ENCODE measurements around the gene RPL39. TPM values are rescaled to one million over a fixed set of nuclear protein-coding genes. Genes with fewer than 3 reads are reported as not detected.
"Not testable (repeated sequence)": the region's sequence is repeated elsewhere in the genome, so short reads cannot be mapped to it uniquely, and the experiment has no call there.

RPL39 gene
- total RNA-seq (2014; rRNA removed; shearing (Covaris generic); ENCODE audit: low replicate concordance): 2,019 and 2,237 TPM in 2 replicates

DNA sequence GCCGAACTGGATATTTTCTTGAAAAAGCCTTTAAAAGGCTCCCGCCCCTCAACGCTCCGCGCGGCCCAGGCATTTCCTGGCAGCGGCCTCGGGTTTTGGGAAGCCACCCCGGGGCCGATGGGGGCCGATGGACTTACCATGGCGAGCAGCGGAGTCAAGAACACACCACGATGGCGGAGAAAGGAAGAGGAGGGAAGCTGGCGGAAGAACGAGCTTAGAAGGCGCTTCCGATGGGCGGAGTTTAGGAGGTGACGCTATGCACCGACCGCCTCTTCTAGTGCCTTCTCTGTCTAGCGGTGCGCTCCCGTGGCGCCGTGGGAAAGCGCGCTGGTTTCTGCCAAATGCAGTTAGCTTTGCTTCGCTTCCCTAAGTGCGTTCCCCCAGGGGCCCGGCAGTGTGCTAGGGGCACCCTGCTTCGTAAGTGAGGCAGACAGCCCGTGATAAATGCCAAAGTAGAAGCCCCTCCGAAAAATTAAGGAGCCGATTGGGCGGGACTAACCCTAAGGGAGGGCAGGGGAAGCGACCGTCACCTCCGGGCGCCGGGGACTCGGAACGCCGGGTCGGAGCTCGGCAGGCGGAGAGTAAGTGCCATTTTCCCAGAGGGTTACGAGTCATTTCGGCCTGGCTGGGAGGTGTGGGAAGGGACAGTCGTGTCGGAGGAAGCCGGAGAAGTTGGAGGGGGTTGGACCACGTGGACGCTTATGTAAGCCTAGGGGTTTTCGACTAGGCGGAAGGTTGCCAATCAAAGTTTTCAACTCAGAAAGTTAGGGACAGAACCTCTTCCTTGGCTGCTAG lies at the start of gene RPL39:
TSS of gene RPL39 (minus strand) at position 194 of the 795 bp plus-strand sequence. CDS start at position 140, 54 bp downstream.
- peak; percentile 86 for DNase-seq (ENCODE audit: low read depth)
- in situ Hi-C loops (cut with HindIII; ENCODE audit: low pct_unique_long_range_greater_than_20kb, low sequenced_read_pairs): no loop called here

DNA sequence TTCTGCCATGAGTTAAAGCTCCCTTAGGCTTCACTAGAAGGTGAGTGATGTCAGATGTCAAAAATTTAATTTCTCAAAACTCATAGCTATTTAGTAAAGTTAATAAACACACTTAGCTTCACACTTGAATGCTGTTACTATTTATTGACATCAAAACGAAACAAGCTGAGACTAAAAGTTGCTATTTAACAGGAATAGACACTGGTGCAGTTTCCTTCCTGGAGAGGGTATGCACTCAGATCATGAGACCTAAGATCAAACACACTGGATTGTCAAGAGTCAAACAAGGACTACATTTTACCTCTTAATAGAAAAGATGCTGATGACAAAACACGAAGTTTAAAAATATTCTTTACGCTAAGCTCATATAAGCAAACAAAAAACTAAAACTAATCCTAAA lies 42.5 kb upstream of the RPL39 start:
- DNase-seq (ENCODE audit: low read depth): no peak
- in situ Hi-C loops (cut with HindIII; ENCODE audit: low pct_unique_long_range_greater_than_20kb, low sequenced_read_pairs): no loop called here

DNA sequence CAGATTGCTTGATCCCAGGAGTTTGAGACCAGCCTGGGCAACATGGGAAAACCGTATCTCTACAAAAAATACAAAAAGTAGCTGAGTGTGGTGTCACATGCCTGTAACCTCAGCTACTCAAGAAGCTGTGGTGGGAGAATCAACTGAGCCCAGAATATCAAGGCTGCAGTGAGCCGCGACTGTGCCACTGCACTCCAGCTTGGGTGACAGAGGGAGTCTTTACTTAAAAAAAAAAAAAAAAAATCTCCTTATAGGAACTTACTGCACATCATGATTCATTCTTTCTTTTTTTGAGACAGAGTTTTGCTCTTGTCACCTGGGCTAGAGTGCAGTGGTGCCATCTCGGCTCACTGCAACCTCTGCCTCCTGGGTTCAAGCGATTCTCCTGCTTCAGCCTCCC lies 37.0 kb upstream of the RPL39 start:
- in situ Hi-C loops (cut with HindIII; ENCODE audit: low pct_unique_long_range_greater_than_20kb, low sequenced_read_pairs): no loop called here
- DNase-seq (ENCODE audit: low read depth): peak; percentile 59

DNA sequence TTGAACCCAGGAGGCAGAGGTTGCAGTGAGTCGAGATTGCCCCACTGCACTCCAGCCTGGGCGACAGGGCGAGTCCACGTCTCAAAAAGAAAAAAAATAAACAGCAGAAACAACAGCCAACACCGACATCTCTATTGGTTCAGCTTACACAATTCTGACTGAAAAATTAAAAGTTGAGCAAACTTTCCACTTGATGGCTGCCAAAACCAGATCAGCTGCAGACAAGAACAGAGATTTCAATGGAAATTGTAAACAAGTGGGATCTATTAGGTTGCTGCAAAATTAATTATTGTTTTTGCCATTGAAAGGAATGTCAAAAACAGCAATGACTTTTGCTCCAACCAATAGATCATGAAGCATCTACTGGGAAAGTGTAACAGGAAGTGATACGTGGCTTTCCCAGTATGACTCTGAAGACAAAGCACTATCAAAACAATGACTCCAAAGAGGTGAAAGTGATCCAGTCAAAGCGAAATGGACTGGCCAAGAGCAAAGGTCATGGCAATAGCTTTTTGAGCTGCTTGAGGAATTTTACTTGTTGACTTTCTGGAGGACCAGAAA lies 35.0 kb upstream of the RPL39 start:
- in situ Hi-C loops (cut with HindIII; ENCODE audit: low pct_unique_long_range_greater_than_20kb, low sequenced_read_pairs): no loop called here
- DNase-seq (ENCODE audit: low read depth): peak; percentile 45

DNA sequence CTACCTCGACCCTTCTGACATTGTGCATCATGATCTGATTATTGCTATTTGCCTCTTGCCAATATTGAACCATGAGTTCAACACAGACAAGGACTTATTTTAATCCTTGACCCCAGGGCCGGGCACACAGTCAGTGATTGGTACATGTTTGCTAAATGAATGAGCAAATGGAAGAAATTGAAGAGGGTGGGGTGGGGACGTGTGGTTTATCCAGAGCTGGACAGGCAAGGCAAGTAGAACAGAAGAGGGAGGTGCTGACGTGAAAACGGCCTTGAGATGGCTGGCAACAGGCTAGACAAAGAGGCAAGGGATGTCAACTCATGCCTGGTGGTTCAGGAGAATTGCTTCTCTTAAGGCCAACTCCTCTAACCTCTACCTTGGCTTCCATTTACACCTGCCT lies 32.8 kb upstream of the RPL39 start:
- in situ Hi-C loops (cut with HindIII; ENCODE audit: low pct_unique_long_range_greater_than_20kb, low sequenced_read_pairs); DNase-seq (ENCODE audit: low read depth): not testable (repeated sequence)

DNA sequence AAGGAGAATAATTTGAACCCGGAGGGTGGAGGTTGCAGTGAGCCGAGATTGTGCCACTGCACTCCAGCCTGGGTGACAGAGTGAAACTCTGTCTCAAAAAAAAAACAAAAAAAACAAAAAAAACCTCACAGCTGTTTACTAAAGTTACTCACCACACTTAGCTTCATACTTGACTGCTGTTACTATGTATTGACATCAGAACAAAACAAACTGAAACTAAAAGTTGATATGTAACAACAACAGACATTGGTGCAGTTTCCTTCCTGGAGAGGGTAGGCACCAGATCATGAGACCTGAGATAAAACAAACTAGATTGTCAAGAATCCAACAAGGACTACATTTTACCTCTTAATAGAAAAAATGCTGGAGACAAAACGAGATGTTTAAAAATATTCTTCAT lies 30.3 kb upstream of the RPL39 start:
- DNase-seq (ENCODE audit: low read depth): peak; percentile 69

DNA sequence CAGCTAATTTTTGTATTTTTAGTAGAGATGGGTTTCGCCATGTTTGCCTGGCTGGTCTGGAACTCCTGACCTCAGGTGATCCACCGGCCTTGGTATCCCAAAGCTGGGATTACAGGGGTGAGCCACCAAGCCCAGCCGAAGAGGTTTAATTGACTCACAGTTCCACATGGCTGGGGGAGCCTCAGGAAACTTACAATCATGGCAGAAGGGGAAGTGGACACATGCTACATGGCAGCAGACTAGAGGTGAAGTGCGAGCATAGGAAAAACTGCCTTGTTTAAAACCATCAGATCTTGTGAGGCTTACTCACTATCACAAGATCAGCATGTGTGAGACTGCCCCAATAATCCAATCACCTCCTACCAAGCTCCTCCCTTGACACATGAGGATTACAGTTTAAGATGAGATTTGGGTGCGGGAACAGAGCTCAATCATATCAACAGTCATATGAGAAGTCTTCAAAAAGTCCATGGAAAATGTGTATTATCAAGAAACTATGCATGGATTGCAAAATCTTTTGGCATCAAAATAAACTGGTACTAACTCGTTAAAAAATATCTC lies 25.8 kb upstream of the RPL39 start:
- in situ Hi-C loops (cut with HindIII; ENCODE audit: low pct_unique_long_range_greater_than_20kb, low sequenced_read_pairs): no loop called here

More for the DNA sequence above, 30.3 kb upstream of the RPL39 start:
- in situ Hi-C loops (cut with HindIII; ENCODE audit: low pct_unique_long_range_greater_than_20kb, low sequenced_read_pairs): not testable (repeated sequence)

DNA sequence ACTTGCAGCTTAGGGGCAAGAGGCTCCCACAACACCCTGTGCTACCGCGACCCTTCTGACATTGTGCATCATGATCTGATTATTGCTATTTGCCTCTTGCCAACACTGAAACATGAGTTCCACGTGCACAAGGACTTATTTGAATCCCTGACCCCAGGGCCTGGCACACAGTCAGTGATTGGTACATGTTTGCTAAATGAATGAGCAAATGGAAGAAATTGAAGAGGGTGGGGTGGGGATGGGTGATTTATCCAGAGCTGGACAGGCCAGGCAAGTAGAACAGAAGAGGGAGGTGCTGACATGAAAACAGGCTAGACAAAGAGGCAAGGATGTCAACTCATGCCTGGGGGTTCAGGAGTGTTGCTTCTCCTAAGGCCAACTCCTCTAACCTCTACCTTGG lies 24.9 kb upstream of the RPL39 start:
- in situ Hi-C loops (cut with HindIII; ENCODE audit: low pct_unique_long_range_greater_than_20kb, low sequenced_read_pairs): no loop called here
- DNase-seq (ENCODE audit: low read depth): no peak

More for the DNA sequence above, 25.8 kb upstream of the RPL39 start:
- no peak for DNase-seq (ENCODE audit: low read depth)

DNA sequence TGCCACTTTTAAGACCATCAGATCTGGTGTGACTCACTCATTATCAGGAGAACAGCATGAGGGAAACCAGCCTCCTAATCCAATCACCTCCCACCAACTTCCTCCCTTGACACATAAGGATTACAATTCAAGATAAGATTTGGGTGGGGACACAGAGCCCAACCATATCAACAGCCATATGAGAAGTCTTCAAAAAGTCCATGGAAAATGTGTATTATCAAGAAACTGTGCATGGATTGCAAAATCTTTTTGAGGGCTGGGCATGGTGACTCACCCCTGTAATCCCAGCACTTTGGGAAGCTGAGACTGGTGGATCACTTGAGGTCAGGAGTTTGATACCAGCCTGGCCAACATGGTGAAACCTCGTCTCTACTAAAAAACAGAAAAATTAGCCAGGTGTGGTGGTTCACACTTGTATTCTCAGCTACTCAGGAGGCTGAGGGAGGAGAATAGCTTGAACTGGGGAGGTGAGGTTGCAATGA lies 17.8 kb upstream of the RPL39 start:
- DNase-seq (ENCODE audit: low read depth): no peak
- in situ Hi-C loops (cut with HindIII; ENCODE audit: low pct_unique_long_range_greater_than_20kb, low sequenced_read_pairs): no loop called here

DNA sequence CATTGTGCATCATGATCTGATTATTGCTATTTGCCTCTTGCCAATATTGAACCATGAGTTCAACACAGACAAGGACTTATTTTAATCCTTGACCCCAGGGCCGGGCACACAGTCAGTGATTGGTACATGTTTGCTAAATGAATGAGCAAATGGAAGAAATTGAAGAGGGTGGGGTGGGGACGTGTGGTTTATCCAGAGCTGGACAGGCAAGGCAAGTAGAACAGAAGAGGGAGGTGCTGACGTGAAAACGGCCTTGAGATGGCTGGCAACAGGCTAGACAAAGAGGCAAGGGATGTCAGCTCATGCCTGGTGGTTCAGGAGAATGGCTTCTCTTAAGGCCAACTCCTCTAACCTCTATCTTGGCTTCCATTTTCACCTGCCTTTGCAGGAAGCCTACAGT lies 17.0 kb upstream of the RPL39 start:
- DNase-seq (ENCODE audit: low read depth); in situ Hi-C loops (cut with HindIII; ENCODE audit: low pct_unique_long_range_greater_than_20kb, low sequenced_read_pairs): not testable (repeated sequence)

DNA sequence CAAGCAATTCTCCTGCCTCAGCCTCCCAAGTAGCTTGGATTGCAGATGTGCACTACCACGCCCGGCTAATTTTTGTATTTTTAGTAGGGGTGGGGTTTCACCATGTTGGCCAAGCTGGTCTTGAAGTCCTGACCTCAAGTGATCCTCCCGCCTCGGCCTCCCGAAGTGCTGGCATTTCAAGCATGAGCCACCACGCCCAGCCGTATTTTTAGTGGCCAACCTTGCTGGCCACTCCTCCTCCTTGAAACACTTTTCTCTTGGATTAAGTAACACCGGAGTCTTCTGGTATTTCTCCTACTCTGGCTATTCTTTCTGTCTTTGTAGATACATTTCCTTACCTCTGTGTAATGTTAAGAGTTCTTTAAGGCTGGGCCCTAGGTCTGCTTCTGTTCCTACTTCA lies 11.1 kb upstream of the RPL39 start:
- no peak for DNase-seq (ENCODE audit: low read depth)

DNA sequence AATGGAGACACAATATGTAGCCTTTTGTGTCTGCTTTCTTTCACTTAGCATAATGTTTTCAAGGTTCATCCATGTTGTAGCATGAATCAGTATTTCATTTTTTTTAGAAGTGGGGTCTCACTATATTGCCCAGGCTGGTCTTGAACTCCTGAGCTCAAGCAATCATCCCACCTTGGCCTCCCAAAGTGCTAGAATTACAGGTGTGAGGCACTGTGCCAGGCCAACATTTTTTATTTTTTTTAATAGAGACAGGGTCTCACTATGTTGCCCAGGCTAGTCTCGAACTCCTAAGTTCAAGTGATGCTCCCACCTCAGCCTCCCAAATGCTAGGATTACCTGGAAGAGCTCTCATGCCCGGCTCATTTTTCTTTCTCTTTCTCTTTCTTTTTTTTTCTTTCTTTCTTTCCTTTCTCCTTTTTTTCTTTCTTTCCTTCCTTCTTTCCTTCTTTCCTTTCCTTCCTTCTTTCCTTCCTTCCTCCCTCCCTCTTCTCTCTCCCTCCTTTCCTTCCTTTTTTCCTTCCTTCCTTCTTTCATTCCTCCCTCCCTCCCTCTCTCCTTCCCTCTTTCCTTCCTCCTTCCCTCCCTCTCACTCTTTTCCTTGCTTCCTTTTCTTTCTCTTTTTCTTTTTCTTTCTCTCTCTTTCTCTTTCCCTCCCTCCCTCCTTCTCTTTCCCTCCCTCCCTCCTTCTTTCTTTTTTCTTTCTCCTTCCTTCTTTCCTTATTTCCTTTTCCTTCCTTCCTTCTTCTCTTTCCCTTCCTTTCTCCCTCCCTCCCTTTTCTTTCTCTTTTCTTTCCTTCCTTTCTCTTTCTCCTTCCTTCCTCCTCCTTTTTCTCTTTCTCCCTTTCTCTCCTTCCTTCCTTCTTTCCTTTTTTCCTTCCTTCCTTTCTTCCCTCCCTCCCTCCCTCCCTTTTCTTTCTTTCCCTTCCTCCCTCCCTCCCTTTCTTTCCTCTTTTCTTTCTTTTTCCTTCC lies 10.1 kb upstream of the RPL39 start:
- in situ Hi-C loops (cut with HindIII; ENCODE audit: low pct_unique_long_range_greater_than_20kb, low sequenced_read_pairs): no loop called here
- DNase-seq (ENCODE audit: low read depth): no peak

More for the DNA sequence above, 11.1 kb upstream of the RPL39 start:
- in situ Hi-C loops (cut with HindIII; ENCODE audit: low pct_unique_long_range_greater_than_20kb, low sequenced_read_pairs): no loop called here

DNA sequence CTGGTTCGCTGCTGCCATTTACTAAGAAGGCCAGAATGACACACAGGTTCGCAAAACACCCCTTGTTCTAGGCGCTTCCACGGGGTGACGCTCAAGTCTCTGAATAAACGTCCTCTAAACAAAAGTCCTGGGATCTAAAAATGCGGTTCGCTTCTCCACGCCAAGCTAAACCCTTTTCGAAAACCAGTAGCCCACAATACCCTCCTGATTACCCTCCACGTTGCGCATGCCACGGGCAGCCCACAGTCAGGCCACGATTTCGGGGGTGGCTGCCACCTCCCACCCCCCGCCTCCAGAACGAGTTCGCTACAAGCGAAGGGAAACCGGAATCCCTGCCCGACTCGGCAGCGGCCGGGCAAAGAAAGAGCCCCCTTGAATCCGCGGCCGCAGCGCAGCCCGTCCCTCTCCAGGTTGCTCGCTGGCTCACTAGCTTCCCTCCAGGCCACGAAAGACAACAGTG lies 423 bp downstream of the RPL39 start:
- DNase-seq (ENCODE audit: low read depth): no peak
- in situ Hi-C loops (cut with HindIII; ENCODE audit: low pct_unique_long_range_greater_than_20kb, low sequenced_read_pairs): no loop called here

DNA sequence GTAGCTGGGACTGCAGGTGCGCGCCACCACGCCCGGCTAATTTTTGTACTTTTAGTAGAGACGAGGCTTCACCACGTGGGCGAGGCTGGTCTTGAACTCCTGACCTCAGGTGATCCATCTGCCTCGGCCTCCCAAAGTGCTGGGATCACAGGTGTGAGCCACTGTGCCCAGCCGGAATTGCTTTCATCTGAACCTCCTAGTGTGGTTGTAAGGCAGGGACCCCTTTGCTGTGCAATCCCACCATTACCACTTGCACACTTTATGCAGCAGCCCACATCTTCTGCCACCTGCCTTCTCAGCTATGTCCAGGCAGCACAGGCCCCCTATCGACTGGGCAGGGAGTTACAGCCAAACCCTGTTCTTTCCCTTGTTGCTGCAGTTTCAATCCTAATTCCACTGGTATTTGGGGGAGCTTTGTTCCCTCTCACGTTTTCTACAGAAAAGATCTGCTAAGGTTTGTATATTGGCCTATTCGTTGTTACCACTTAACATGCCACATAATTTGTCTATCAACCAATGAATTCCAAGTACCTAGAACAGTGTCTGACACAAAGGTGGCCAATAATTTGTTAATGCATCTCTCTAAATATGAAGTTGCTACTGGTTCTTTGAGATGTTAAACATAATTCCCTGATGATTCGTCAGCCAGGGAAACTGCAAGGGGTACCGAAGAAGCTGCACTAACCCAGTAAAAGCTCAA lies 6.5 kb downstream of the RPL39 start:
- in situ Hi-C loops (cut with HindIII; ENCODE audit: low pct_unique_long_range_greater_than_20kb, low sequenced_read_pairs): no loop called here
- no peak for DNase-seq (ENCODE audit: low read depth)

DNA sequence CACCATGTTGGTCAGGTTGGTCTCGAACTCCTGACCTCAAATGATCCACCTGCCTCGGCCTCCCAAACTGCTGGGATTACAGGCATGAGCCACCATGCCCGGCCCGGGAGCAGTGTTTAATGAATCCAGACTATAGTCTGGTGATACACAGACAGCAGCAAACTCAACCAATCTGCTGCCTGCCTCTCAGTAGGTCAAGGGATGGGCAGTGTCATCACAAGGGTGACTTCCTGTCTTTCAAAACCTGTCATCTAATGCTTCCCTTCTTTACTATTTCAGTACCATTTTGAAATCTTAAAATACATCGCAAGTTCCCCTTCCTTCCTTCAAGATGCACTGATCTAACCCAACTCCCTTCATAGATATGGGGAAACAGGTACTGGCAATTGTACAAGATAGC lies 8.4 kb downstream of the RPL39 start:
- DNase-seq (ENCODE audit: low read depth): no peak
- in situ Hi-C loops (cut with HindIII; ENCODE audit: low pct_unique_long_range_greater_than_20kb, low sequenced_read_pairs): no loop called here

DNA sequence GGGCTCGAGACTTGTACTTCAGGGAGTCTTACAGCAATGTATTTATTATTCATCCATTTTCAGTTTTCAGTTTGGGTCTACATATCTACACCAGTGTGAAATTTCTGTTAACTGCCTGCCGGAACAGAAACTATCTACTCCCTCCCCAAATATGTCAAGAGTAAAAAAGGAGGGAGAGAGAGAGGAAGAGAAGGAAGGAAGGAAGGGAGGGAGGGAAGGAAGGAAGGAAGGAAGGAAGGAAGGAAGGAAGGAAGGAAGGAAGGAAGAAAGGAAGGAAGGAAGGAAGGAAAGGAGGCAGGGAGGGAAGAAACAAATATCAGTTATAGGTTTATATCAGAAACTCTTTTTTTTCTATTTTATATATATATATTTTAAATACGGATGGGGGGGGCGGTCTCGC lies 12.6 kb downstream of the RPL39 start:
- in situ Hi-C loops (cut with HindIII; ENCODE audit: low pct_unique_long_range_greater_than_20kb, low sequenced_read_pairs): no loop called here
- DNase-seq (ENCODE audit: low read depth): no peak

DNA sequence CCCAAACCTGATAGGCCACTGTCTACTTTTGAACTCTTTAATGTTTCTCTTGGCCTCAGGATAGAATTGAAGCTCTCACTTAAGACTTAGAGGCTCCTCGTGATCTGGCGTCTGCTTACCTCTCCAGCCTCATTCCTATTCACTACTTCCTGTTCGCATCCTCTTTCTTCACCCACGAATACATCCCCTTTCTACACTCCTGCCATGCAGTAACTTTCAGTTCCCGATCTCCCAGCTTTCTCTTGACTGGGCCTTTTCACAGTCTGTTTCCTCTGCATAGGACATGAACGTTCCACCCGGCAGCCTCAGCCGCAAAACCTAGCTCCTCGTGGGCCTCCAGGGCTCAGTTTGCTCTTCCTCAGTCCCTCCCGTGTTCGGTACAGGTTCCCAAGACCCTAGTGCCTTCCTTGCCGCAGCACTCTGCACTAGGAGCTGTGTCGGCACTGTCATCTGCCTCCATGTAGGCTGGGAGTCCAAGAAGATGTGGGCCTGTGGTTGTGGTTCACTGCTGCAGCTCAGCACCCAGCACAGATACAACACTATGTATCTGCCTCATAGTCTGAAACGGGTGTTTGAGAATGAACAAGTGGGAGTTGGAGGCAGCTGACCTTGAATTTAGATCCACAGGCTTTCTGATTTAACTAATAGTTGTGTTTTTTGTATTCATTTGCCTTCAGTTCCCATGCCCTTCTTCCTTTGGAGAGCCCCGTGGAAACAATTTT lies 15.8 kb downstream of the RPL39 start:
- DNase-seq (ENCODE audit: low read depth): no peak
- in situ Hi-C loops (cut with HindIII; ENCODE audit: low pct_unique_long_range_greater_than_20kb, low sequenced_read_pairs): no loop called here
